Measurements from ENCODE around the gene LAMTOR3. TPM values are rescaled to one million over a fixed set of nuclear protein-coding genes. Genes with fewer than 3 reads are reported as not detected.
A peak's percentile ranks its signal among the peaks of the same experiment; 100 is the strongest.

LAMTOR3 gene
- total and polyA plus RNA-seq, 2 experiments from 2014 or later: 64.3 to 68.1 TPM

DNA sequence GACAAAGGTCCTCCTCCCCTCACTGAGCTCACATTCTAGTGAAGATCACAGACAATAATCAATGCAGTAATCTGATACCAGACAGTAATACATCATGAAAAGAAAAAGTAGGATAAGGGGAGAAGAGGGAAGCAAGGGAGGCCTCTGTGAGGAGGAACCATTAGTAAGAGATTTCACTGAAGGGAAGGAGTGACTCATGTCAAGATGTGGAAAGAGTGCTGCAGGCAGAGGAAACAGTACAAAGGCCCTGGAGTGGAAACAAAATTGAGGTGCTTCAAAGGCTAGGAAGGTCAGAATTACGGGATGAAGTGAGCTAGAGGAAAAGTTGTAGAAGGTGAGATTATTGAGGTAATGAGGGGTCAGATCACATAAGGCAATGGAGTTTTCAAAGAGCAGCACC lies 38.1 kb downstream of the LAMTOR3 start:
- no peak overlapping the region for H2AFZ ChIP-seq
- H3K4me3 ChIP-seq: no peak overlapping the region
- in situ Hi-C loops (cut with MboI): no loop called here
- no peaks in the 10 kb centered on the region for H3F3A ChIP-seq (ENCODE audit: insufficient read depth)
- H3K27ac ChIP-seq: no peak overlapping the region
- peak; percentile 73 for DNase-seq
- no peaks in the 10 kb centered on the region for H3K9me3 ChIP-seq (ENCODE audit: low read depth)
- no peak for TF ChIP-seq EZH2 (IDR thresholded peaks at IDR 0.05; ENCODE audit: insufficient read depth, poor library complexity, severe bottlenecking)
- TF ChIP-seq EZH2phosphoT487 (IDR thresholded peaks at IDR 0.05; ENCODE audit: insufficient read depth, low read depth): no peak
- 0 out of 2 replicates have a peak, but pooled peaks cover 9% of the 10 kb centered on the region for H3K27me3 ChIP-seq (replicated peaks; ENCODE audit: insufficient read depth)
- WGBS, 2 experiments (ENCODE audit: low coverage in 1 of 2, low lambda C conversion rate in 2 of 2, missing lambda C conversion rate in 2 of 2): 33 to 42% methylated on average over 1 of the region's 1 CpG
- H3K79me2 ChIP-seq (ENCODE audit: insufficient read depth): no peaks in the 10 kb centered on the region
- no peaks in the 10 kb centered on the region for H3K4me1 ChIP-seq (ENCODE audit: insufficient read depth)
- H4K20me1 ChIP-seq (ENCODE audit: insufficient read depth): no peaks in the 10 kb centered on the region
- no peak overlapping the region for H3K4me2 ChIP-seq (ENCODE audit: unreplicated experiment)
- no peaks in the 10 kb centered on the region for H3K9me2 ChIP-seq (ENCODE audit: insufficient read depth)
- H3K36me3 ChIP-seq (ENCODE audit: low read depth): no peaks in the 10 kb centered on the region
- no peak overlapping the region for H3K9ac ChIP-seq

DNA sequence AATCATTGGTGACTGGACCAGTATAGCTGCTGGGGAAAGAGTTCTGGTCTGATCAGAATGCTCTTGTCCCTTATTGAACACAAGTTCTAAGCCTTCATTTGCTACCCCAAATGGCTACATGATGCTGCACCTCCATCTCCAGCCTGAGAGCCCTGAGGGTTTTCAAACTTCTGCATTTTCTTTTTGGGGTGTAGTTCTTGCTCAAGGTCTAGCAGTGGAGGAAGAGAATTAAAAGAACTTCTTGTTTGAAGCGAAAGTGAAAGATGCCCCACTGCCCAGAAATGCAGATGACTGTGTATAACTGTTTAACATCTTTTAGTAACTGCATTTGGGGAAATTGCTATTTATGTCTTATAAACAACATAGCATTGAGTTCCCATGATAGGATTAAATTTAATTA lies 38.5 kb downstream of the LAMTOR3 start:
- no peaks in the 10 kb centered on the region for H3K36me3 ChIP-seq (ENCODE audit: low read depth)
- no peaks in the 10 kb centered on the region for H3K9me2 ChIP-seq (ENCODE audit: insufficient read depth)
- no peaks in the 10 kb centered on the region for H4K20me1 ChIP-seq (ENCODE audit: insufficient read depth)
- H3K79me2 ChIP-seq (ENCODE audit: insufficient read depth): no peaks in the 10 kb centered on the region
- no peak overlapping the region for H2AFZ ChIP-seq
- 0 out of 2 replicates have a peak, but pooled peaks cover 9% of the 10 kb centered on the region for H3K27me3 ChIP-seq (replicated peaks; ENCODE audit: insufficient read depth)
- in situ Hi-C loops (cut with MboI): no loop called here
- no peaks in the 10 kb centered on the region for H3K9me3 ChIP-seq (ENCODE audit: low read depth)
- H3K4me3 ChIP-seq: no peak overlapping the region
- TF ChIP-seq EZH2 (IDR thresholded peaks at IDR 0.05; ENCODE audit: insufficient read depth, poor library complexity, severe bottlenecking) (no peak), EZH2phosphoT487 (IDR thresholded peaks at IDR 0.05; ENCODE audit: insufficient read depth, low read depth) (no peak)
- no peaks in the 10 kb centered on the region for H3F3A ChIP-seq (ENCODE audit: insufficient read depth)
- no peak for DNase-seq
- H3K4me1 ChIP-seq (ENCODE audit: insufficient read depth): no peaks in the 10 kb centered on the region
- H3K4me2 ChIP-seq (ENCODE audit: unreplicated experiment): no peak overlapping the region
- no peak overlapping the region for H3K9ac ChIP-seq
- 79 to 81% methylated on average over 1 of the region's 1 CpG for WGBS, 2 experiments (ENCODE audit: low coverage in 1 of 2, low lambda C conversion rate in 2 of 2, missing lambda C conversion rate in 2 of 2)
- H3K27ac ChIP-seq: no peak overlapping the region

DNA sequence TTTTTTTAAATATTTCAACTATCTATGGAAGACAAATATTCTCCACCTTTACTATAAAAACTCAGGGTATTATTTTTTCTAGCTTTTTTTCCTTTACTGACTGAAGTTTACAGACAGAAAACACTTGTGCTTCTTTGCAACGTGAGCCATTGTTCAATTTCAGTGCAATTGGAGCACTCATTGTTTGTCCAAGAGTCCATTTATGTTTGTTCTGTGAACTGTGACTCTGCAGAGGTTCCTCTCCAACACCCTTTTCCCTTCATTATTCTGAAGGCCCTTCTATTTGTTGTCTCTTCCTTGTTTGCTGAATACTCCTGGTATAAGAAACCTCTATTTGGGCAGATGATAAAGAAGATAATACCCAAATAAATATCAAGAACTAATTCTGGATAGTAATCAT lies 40.2 kb downstream of the LAMTOR3 start:
- Histone ChIP-seq H3K4me2 (ENCODE audit: unreplicated experiment) (no peak overlapping the region), H3F3A (ENCODE audit: insufficient read depth) (no peaks in the 10 kb centered on the region), H3K27me3 (replicated peaks; ENCODE audit: insufficient read depth) (no peaks in the 10 kb centered on the region), H2AFZ (no peak overlapping the region), H3K9me3 (ENCODE audit: low read depth) (no peaks in the 10 kb centered on the region), H3K27ac (no peak overlapping the region), H3K9me2 (ENCODE audit: insufficient read depth) (no peaks in the 10 kb centered on the region), H3K36me3 (ENCODE audit: low read depth) (no peaks in the 10 kb centered on the region), H3K79me2 (ENCODE audit: insufficient read depth) (no peaks in the 10 kb centered on the region), H3K4me1 (ENCODE audit: insufficient read depth) (no peaks in the 10 kb centered on the region), H3K4me3 (no peak overlapping the region), H3K9ac (no peak overlapping the region), H4K20me1 (ENCODE audit: insufficient read depth) (no peaks in the 10 kb centered on the region)
- WGBS, 2 experiments (ENCODE audit: low coverage in 1 of 2, low lambda C conversion rate in 2 of 2, missing lambda C conversion rate in 2 of 2): 5 to 8% methylated on average over 1 of the region's 1 CpG
- no peak for DNase-seq
- TF ChIP-seq EZH2 (IDR thresholded peaks at IDR 0.05; ENCODE audit: insufficient read depth, poor library complexity, severe bottlenecking): no peak
- TF ChIP-seq EZH2phosphoT487 (IDR thresholded peaks at IDR 0.05; ENCODE audit: insufficient read depth, low read depth): no peak
- in situ Hi-C loops (cut with MboI): no loop called here

DNA sequence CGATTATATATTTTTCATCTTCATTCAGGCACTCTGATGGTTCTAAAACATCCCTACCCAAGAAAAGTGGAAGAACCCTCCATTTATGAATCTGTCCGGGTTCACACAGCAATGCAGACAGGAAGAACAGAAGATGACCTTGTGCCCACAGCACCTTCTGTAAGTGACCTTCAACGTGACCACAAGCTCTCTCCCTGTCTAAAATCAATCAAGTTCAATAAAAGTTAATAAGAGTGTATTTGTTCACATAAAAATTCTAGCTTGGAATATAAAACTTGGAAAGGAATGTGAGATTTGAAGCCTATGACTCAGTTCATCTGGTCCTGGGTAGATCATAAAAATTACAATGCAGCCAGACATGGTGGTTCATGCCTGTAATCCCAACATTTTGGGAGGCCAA lies 41.0 kb downstream of the LAMTOR3 start:
- Histone ChIP-seq H3K36me3 (ENCODE audit: low read depth) (no peaks in the 10 kb centered on the region), H3K9me3 (ENCODE audit: low read depth) (no peaks in the 10 kb centered on the region), H3F3A (ENCODE audit: insufficient read depth) (no peaks in the 10 kb centered on the region), H3K4me1 (ENCODE audit: insufficient read depth) (no peaks in the 10 kb centered on the region), H3K79me2 (ENCODE audit: insufficient read depth) (no peaks in the 10 kb centered on the region), H3K4me2 (ENCODE audit: unreplicated experiment) (no peak overlapping the region), H3K9ac (no peak overlapping the region), H3K9me2 (ENCODE audit: insufficient read depth) (no peaks in the 10 kb centered on the region), H3K4me3 (no peak overlapping the region), H4K20me1 (ENCODE audit: insufficient read depth) (no peaks in the 10 kb centered on the region), H3K27ac (no peak overlapping the region), H3K27me3 (replicated peaks; ENCODE audit: insufficient read depth) (no peaks in the 10 kb centered on the region), H2AFZ (no peak overlapping the region)
- in situ Hi-C loops (cut with MboI): no loop called here
- TF ChIP-seq EZH2phosphoT487 (IDR thresholded peaks at IDR 0.05; ENCODE audit: insufficient read depth, low read depth): no peak
- TF ChIP-seq EZH2 (IDR thresholded peaks at IDR 0.05; ENCODE audit: insufficient read depth, poor library complexity, severe bottlenecking): no peak
- DNase-seq: no peak
- WGBS, 2 experiments (ENCODE audit: low coverage in 1 of 2, low lambda C conversion rate in 2 of 2, missing lambda C conversion rate in 2 of 2): 46 to 57% methylated on average over 3 of the region's 3 CpGs

DNA sequence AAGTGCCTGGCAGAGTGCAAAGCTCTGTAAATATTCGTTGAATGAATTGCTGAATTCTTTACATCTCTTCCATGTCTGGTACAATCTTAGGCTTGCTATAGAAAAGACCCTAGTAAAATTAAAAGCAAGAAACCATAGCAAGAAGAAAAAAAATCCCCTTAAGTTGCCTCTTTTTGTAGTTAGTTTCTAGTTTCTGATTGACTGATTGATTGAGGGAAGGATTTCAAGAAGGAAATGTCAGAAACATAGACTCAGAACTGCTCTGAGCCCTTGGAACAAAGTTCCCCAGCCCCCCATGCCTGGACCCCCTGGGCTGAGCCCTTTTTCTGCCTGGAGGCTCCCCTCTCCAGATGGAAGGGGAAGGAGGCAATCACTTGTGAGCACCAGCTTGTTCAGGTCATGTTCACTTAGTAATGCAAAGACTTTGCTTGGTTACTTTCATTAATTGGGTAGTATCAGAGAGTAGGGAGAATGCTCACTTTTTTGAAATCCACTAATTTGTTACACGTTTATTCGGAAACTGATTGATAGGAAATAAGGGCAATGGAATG lies 42.0 kb downstream of the LAMTOR3 start:
- in situ Hi-C loops (cut with MboI): no loop called here
- no peaks in the 10 kb centered on the region for H3K9me3 ChIP-seq (ENCODE audit: low read depth)
- no peaks in the 10 kb centered on the region for H3K36me3 ChIP-seq (ENCODE audit: low read depth)
- H2AFZ ChIP-seq: no peak overlapping the region
- no peaks in the 10 kb centered on the region for H3K9me2 ChIP-seq (ENCODE audit: insufficient read depth)
- no peaks in the 10 kb centered on the region for H3K27me3 ChIP-seq (replicated peaks; ENCODE audit: insufficient read depth)
- no peaks in the 10 kb centered on the region for H3K4me1 ChIP-seq (ENCODE audit: insufficient read depth)
- H4K20me1 ChIP-seq (ENCODE audit: insufficient read depth): no peaks in the 10 kb centered on the region
- H3F3A ChIP-seq (ENCODE audit: insufficient read depth): no peaks in the 10 kb centered on the region
- no peak overlapping the region for H3K9ac ChIP-seq
- no peak for TF ChIP-seq EZH2phosphoT487 (IDR thresholded peaks at IDR 0.05; ENCODE audit: insufficient read depth, low read depth)
- no peak for TF ChIP-seq EZH2 (IDR thresholded peaks at IDR 0.05; ENCODE audit: insufficient read depth, poor library complexity, severe bottlenecking)
- no peak overlapping the region for H3K27ac ChIP-seq
- no peaks in the 10 kb centered on the region for H3K79me2 ChIP-seq (ENCODE audit: insufficient read depth)
- H3K4me2 ChIP-seq (ENCODE audit: unreplicated experiment): no peak overlapping the region
- no peak for DNase-seq
- no peak overlapping the region for H3K4me3 ChIP-seq
- 19 to 33% methylated on average over 3 of the region's 3 CpGs for WGBS, 2 experiments (ENCODE audit: low coverage in 1 of 2, low lambda C conversion rate in 2 of 2, missing lambda C conversion rate in 2 of 2)

Data from GM23248 (cell line).